CD4-positive, alpha-beta T cell treated with Interleukin-4 for 4 hours (primary cell): ENCODE results near the gene CCDC148.
"Not testable (repeated sequence)": the region's sequence is repeated elsewhere in the genome, so short reads cannot be mapped to it uniquely, and the experiment has no call there.

Experiments used
- DNase-seq: peaks from one replicate; pipeline ENCODE4 v3.0.0-alpha.2; 2020

Gene CCDC148

GRCh38 chr2:158276619-158277471, 179.7 kb downstream of the CCDC148 start:
- DNase-seq, result no peak

- DNase-seq, result no peak
These were observed 182.8 kb downstream of the CCDC148 start for GRCh38 chr2:158273791-158274190.

GRCh38 chr2:158270536-158270935, 186.0 kb downstream of the CCDC148 start:
- no peak for DNase-seq

- no peak for DNase-seq
These were observed 187.4 kb downstream of the CCDC148 start for GRCh38 chr2:158269143-158269542.

GRCh38 chr2:158266111-158266510, 190.4 kb downstream of the CCDC148 start:
- DNase-seq, result no peak

- no peak for DNase-seq
These were observed 201.3 kb downstream of the CCDC148 start for GRCh38 chr2:158255257-158255656.

GRCh38 chr2:158253170-158253569, 203.4 kb downstream of the CCDC148 start:
- DNase-seq, result no peak

- DNase-seq, result no peak
These were observed 205.2 kb downstream of the CCDC148 start for GRCh38 chr2:158251356-158251755.

GRCh38 chr2:158243392-158243791, 213.2 kb downstream of the CCDC148 start:
- DNase-seq, result no peak

- DNase-seq, result no peak
These were observed 214.3 kb downstream of the CCDC148 start for GRCh38 chr2:158242280-158242679.

GRCh38 chr2:158240975-158241374, 215.6 kb downstream of the CCDC148 start:
- DNase-seq, result no peak

GRCh38 chr2:158239271-158239670, 217.3 kb downstream of the CCDC148 start:
- no peak for DNase-seq

- no peak for DNase-seq
These were observed 222.1 kb downstream of the CCDC148 start for GRCh38 chr2:158234497-158234896.

GRCh38 chr2:158232476-158232875, 224.1 kb downstream of the CCDC148 start:
- DNase-seq, result no peak

GRCh38 chr2:158228943-158229508, 227.5 kb downstream of the CCDC148 start:
- no peak for DNase-seq

- not testable (repeated sequence) for DNase-seq
These were observed 233.5 kb downstream of the CCDC148 start for GRCh38 chr2:158223066-158223465.

GRCh38 chr2:158221063-158222020, 235.2 kb downstream of the CCDC148 start:
- no peak for DNase-seq

GRCh38 chr2:158217593-158217992, 239.0 kb downstream of the CCDC148 start:
- DNase-seq, result no peak

- DNase-seq, result no peak
These were observed 242.1 kb downstream of the CCDC148 start for GRCh38 chr2:158214431-158214830.

GRCh38 chr2:158213773-158214172, 242.8 kb downstream of the CCDC148 start:
- no peak for DNase-seq

GRCh38 chr2:158212301-158212700, 244.3 kb downstream of the CCDC148 start:
- no peak for DNase-seq

GRCh38 chr2:158211502-158211901, 245.1 kb downstream of the CCDC148 start:
- no peak for DNase-seq

- DNase-seq, result no peak
These were observed 249.2 kb downstream of the CCDC148 start for GRCh38 chr2:158207354-158207753.
